Endodermal cell (in vitro differentiated cells): ENCODE data around the gene RHOU. TPM values are rescaled to one million over a fixed set of nuclear protein-coding genes. Genes with fewer than 3 reads are reported as not detected.

ENCODE experiments used
- DNase-seq: peaks from one replicate; pipeline ENCODE4 v3.0.0-alpha.2; 2017
- H3K27ac ChIP-seq: 2 replicates; pipeline ENCODE4 v1.5.1; 2013; ENCODE audit warnings: mild to moderate bottlenecking, low read depth, low read length, moderate library complexity
- H3K27me3 ChIP-seq: 2 replicates; pipeline ENCODE4 v1.6.1; 2013; ENCODE audit warnings: mild to moderate bottlenecking, low read length, moderate library complexity; ENCODE audit not compliant: insufficient read depth, control insufficient read depth, poor library complexity, severe bottlenecking
- H3K36me3 ChIP-seq: 2 replicates; pipeline ENCODE4 v1.7.0; 2013; ENCODE audit warnings: mild to moderate bottlenecking, low read length, moderate library complexity; ENCODE audit not compliant: control insufficient read depth, insufficient read depth
- H3K4me1 ChIP-seq: one replicate; pipeline ENCODE4 v1.7.0; 2013; ENCODE audit warnings: low read length; ENCODE audit not compliant: control insufficient read depth, insufficient read depth
- H3K4me3 ChIP-seq: 2 replicates; pipeline ENCODE4 v1.5.1; 2013; ENCODE audit warnings: mild to moderate bottlenecking, low read length, moderate library complexity
- H3K9ac ChIP-seq: 2 replicates; pipeline ENCODE4 v1.6.1; 2013; ENCODE audit warnings: mild to moderate bottlenecking, low read length, moderate library complexity; ENCODE audit not compliant: poor library complexity, severe bottlenecking; ENCODE audit errors: extremely low read depth
- H3K9me3 ChIP-seq: 2 replicates; pipeline ENCODE4 v1.6.1; 2013; ENCODE audit warnings: mild to moderate bottlenecking, low read length, moderate library complexity; ENCODE audit not compliant: control insufficient read depth
- H3K27ac Mint-ChIP-seq: 2 replicates; pipeline ENCODE4 v1.8.0; 2020; ENCODE audit warnings: mixed read lengths
- H3K27me3 Mint-ChIP-seq: 2 replicates; pipeline ENCODE4 v1.8.0; 2021; ENCODE audit warnings: mild to moderate bottlenecking, mixed read lengths; ENCODE audit not compliant: insufficient read depth
- H3K36me3 Mint-ChIP-seq: 2 replicates; pipeline ENCODE4 v1.8.0; 2020; ENCODE audit warnings: low read depth, mixed read lengths
- H3K4me1 Mint-ChIP-seq: 2 replicates; pipeline ENCODE4 v1.8.0; 2020; ENCODE audit warnings: mixed read lengths
- H3K4me3 Mint-ChIP-seq: 2 replicates; pipeline ENCODE4 v1.8.0; 2020; ENCODE audit warnings: mild to moderate bottlenecking, moderate library complexity, mixed read lengths
- H3K9me3 Mint-ChIP-seq: 2 replicates; pipeline ENCODE4 v1.8.0; 2020; ENCODE audit warnings: mild to moderate bottlenecking, mixed read lengths
- WGBS, 2 experiments: methylation state at CpG; one replicate each; pipeline versions ENCODE4 v1.1.5 to v1.1.7; 2013; ENCODE audit warnings: missing lambda C conversion rate in 2 of 2, mixed read lengths in 1 of 2; ENCODE audit not compliant: insufficient coverage in 1 of 2, insufficient read length in 1 of 2; 5-methylcytosine and 5-hydroxymethylcytosine counted together
- total RNA-seq, 2 donors: library from RNA; stranded (reverse); fragmentation: NEBNext Ultra II Directional in 1 of 2; extraction: Animal tissue kit (Norgen Biotek cat#: 25700) in 1 of 2; gene quantifications; 2 replicates in 1 of 2; 3 replicates in 1 of 2; pipeline ENCODE4 v1.2.1, GENCODE V29; 2021
- TF ChIP-seq, protein P1 (sequence below): fragments of 200-600 bp; sonication (generic); conservative IDR thresholded peaks from 2 replicates; pipeline ENCODE4 v1.5.0; 2021; ENCODE audit warnings: antibody characterized with exemption, mild to moderate bottlenecking

Gene RHOU
- total RNA-seq, 2 donors from 2014 or later: 9.0 to 12.0 TPM

GRCh38 chr1:228752675-228753265, 17.5 kb downstream of the RHOU start:
- H3K4me1 ChIP-seq: no peaks in the 10 kb centered on the region
- WGBS, 2 experiments: 94 to 100% methylated on average over 1 to 5 of the region's 5 CpGs

DNA sequence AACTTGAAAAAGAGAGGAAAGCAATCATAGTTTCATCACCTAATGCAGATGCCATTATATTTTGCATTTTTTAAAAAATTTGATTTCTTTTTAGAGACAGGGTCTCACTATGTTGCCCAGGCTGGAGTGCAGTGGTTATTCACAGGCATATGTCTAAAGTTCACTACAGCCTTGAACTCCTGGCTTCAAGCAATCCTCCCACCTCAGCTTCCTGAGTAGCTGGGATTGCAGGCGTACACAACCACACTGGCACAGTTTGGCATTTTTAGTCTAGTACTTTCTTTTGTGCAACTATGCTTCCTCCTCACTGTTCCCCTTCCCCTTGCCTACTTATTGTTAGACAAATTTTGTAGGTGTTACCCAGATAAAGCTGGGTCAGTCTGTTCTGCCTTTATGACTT, 18.0 kb downstream of the RHOU start:
- whole genome bisulfite sequencing, 2 experiments: 97 to 100% methylated on average over 1 of the region's 1 CpG
- H3K4me1 Mint-ChIP-seq: peaks cover 21% of the 10 kb centered on the region
- Histone ChIP-seq H3K9ac (no peak overlapping the region), H3K9me3 (no peaks in the 10 kb centered on the region), H3K27ac (no peak overlapping the region), H3K4me1 (no peaks in the 10 kb centered on the region), H3K36me3 (no peaks in the 10 kb centered on the region), H3K4me3 (no peak overlapping the region), H3K27me3 (peaks cover 94% of the 10 kb centered on the region)
- DNase-seq: no peak
- H3K27ac Mint-ChIP-seq: no peak overlapping the region
- no peaks in the 10 kb centered on the region for H3K36me3 Mint-ChIP-seq
- peaks cover 4% of the 10 kb centered on the region for H3K9me3 Mint-ChIP-seq
- TF ChIP-seq, protein P1, sequence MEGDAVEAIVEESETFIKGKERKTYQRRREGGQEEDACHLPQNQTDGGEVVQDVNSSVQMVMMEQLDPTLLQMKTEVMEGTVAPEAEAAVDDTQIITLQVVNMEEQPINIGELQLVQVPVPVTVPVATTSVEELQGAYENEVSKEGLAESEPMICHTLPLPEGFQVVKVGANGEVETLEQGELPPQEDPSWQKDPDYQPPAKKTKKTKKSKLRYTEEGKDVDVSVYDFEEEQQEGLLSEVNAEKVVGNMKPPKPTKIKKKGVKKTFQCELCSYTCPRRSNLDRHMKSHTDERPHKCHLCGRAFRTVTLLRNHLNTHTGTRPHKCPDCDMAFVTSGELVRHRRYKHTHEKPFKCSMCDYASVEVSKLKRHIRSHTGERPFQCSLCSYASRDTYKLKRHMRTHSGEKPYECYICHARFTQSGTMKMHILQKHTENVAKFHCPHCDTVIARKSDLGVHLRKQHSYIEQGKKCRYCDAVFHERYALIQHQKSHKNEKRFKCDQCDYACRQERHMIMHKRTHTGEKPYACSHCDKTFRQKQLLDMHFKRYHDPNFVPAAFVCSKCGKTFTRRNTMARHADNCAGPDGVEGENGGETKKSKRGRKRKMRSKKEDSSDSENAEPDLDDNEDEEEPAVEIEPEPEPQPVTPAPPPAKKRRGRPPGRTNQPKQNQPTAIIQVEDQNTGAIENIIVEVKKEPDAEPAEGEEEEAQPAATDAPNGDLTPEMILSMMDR: no peak
- H3K4me3 Mint-ChIP-seq: no peak overlapping the region
- H3K27me3 Mint-ChIP-seq: peaks cover 96% of the 10 kb centered on the region

More at GRCh38 chr1:228752675-228753265, 17.5 kb downstream of the RHOU start:
- Mint-ChIP-seq H3K27me3 (peaks cover 93% of the 10 kb centered on the region), H3K4me3 (no peak overlapping the region), H3K27ac (no peak overlapping the region), H3K4me1 (peaks cover 21% of the 10 kb centered on the region), H3K9me3 (peaks cover 4% of the 10 kb centered on the region), H3K36me3 (no peaks in the 10 kb centered on the region)
- Histone ChIP-seq H3K36me3 (no peaks in the 10 kb centered on the region), H3K4me3 (no peak overlapping the region), H3K9ac (no peak overlapping the region), H3K27me3 (peaks cover 94% of the 10 kb centered on the region), H3K9me3 (no peaks in the 10 kb centered on the region), H3K27ac (no peak overlapping the region)
- TF ChIP-seq, protein P1: no peak
- DNase-seq: no peak

DNA sequence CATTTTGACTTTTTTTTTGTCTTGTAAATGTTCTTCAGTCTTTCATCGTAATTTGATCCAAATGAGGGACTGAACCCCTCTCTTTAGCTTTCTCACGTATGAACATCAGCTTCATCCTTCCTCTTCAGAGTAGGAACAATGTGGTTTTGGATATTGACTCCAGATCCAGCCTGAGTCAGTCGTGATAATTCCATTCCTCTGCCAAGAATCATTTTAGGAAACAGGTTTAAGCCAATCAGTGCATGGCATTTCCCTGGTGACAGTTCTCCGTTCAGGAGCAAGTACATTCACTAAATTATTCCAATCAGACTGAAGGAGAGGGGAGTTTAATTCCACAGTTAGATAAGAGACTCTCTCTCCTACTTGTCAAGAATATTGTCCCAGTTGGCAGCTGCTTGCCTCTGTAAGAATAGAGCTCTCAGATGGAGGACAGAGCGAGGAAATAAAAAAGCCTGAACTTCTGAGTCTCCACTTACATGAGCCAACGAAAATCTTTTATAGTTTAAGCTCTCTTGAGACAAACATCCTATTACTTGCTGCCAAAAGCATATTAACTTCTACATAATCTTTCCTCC, 18.6 kb downstream of the RHOU start:
- Histone ChIP-seq H3K36me3 (no peaks in the 10 kb centered on the region), H3K4me3 (no peak overlapping the region), H3K27ac (no peak overlapping the region), H3K9ac (no peak overlapping the region), H3K4me1 (no peaks in the 10 kb centered on the region), H3K9me3 (no peaks in the 10 kb centered on the region), H3K27me3 (peaks cover 94% of the 10 kb centered on the region)
- Mint-ChIP-seq H3K9me3 (peaks cover 4% of the 10 kb centered on the region), H3K36me3 (no peaks in the 10 kb centered on the region), H3K27me3 (peaks cover 96% of the 10 kb centered on the region), H3K4me1 (peaks cover 21% of the 10 kb centered on the region), H3K4me3 (no peak overlapping the region), H3K27ac (no peak overlapping the region)
- TF ChIP-seq, protein P1: no peak
- 73 to 86% methylated on average over 5 to 6 of the region's 6 CpGs for whole genome bisulfite sequencing, 2 experiments
- no peak for DNase-seq
